Eye (tissue), 1 donor: ENCODE data around the gene RPS6KC1.
"Not testable (repeated sequence)": the region's sequence is repeated elsewhere in the genome, so short reads cannot be mapped to it uniquely, and the experiment has no call there.

Source experiments
- DNase-seq: peaks from one replicate; pipeline ENCODE4 v3.0.0-alpha.2; 2015

RPS6KC1 gene

DNA sequence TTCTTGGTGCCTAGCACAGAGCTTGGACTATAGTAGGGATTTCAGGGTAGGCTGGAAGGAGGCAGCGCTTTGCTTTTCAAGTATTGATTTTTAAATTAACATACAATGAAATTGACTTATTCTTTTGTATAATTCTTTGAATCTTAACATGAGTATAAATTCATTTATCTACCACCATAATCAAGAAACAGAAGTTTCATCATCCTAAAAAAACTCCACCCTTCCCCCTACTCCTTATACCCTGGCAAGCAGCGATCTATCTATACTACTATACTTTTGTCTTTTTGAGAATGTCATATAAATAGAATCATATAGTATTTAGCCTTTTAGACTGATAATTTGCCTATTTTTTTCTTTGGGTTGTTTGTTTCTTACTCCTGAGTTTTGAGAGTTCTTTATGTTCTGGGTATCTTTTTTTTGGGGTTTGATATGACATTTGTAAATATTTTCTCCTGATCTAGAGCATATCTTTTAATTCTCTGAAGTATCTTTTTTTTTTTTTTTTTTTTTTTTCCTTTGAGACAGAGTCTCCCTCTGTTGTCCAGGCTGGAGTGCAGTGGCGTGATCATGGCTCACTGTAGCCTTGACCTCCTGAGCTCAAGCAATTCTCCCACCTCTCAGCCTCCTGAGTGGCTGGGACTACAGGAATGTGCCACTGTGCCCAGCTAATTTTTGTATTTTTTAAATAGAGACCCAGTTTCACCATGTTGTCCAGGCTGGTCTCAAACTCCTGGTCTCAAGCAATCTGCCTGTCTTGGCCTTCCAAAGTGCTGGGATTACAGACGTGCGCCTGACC is 6.4 kb downstream of the RPS6KC1 start:
- DNase-seq, result no peak

DNA sequence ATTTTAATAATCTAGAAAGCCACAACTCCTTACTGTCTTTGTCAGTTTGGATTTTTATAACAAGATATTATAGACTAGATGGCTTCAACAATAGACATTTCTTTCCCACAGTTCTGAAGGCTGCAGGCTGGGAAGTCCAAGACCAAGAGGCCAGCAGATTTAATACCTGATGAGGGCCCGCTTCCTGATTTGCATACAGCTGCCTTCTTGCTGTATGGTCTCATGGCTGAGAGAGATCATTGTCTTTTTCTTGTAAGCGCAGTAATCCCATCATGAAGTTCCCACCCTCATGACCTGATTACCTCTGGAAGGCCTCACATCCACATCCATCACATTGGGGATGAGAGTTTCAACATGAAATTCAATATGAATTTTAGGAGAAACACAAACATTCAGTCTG is 9.8 kb downstream of the RPS6KC1 start:
- no peak for DNase-seq

DNA sequence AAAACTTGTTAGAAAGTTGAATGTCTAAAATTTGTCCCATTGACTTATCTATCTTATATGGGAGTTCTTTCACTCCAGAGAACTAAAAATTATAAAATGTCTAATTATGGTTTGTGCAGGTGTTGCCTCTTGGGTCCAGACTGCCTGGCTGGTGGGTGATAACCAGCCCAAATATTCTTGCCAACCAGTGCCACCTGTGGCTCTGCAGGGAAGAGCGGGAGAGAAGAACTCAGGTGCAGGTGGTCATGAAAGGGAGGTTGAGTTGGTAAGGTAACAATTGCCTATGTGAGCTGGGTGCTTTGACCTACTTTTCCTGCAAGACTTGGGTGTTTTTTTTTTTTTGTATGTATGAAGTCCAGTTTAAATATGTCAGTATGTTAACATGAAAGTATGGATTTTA is 10.2 kb downstream of the RPS6KC1 start:
- no peak for DNase-seq

DNA sequence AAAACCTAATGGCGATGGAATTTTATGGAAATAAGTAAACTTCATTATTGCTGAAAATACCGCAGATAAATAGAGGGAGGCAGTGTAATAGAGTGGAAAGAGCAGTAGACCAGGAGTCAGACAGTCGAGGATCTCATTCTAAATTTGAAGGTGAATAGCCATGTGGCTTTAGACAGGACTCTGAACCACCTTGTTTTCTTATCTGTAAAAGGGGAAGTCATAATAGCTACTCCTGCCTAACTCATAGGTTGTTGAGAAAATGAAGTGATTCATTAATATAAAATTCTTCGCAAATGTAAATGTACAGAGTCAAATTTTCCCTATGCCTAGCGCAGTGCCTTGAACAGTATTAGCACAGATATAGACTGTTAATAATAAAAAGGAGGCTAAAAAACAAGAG is 14.8 kb downstream of the RPS6KC1 start:
- DNase-seq, result no peak

DNA sequence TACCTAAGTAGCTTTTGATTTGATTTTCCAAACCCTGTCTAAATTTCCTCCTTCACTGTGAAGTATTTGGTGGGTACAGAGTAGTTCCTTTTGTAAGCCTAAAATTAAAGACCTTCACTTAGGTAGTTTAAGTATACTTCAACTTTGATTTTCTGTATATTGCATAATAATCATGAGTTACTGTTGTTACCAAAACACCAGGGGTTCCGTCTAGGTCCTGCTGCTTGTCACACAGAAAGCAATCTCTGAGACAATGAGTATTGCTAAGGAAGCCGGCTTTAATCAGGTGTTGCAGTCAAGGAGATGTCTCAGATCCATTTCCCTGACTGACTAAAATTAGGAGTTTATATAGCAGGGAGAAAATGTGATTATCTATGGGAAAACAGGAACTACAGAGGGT is 15.3 kb downstream of the RPS6KC1 start:
- no peak for DNase-seq

DNA sequence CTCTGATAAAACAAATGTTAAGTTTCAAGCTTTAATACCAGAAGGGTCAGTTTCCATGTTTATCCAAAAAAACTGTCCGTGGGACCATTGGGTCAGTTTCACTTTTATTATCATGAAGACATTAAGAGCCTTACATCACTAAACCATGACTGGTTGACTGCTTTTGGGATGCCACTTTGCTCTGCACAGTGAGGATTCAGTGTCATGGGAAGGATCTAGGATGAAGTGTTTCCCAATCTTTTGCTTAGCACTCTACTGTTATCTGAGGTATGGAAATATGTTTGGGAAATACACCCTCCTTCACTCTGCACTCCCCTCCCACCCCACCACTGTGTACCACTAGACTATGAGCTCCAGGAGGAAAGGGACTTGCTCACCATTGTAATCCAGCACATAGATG is 16.3 kb downstream of the RPS6KC1 start:
- DNase-seq, result no peak

DNA sequence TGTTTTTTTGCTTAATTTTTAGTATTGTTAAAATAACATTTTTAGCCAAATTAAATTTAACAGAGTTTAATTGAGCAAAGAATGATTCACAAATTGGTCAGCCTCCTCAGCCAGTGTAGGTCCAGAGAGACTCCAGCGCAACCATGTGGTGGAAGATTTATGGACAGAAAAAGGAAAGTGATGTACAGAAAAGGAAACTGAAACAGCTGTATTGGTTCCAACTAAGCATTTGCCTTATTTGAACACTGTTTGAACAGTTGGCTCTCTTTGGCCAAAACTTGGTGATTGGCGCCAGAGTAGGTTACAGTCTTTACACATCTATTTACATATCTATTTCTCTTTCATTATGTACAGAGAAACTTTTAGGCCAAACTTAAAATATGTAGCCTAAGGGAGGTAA is 19.4 kb downstream of the RPS6KC1 start:
- DNase-seq, result peak; percentile 13

DNA sequence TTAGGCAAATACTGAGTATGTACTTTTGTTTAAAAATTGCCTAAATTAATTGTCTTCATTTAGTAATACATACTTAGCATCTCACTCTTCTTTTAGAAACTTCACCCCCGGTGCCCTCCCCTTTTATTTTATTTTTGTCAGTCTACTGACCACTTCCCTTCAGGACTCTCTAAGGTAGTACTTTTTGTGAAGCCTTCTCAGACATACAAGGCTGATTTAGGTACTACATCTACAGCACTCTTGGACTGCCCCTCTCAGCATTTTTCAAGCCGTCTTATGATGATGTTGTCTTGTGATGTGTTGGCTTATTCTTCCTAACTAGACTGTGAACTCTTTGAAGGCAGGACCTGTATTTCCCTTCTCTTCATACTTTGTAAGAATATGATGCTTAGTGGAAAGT is 24.7 kb downstream of the RPS6KC1 start:
- DNase-seq, result no peak

DNA sequence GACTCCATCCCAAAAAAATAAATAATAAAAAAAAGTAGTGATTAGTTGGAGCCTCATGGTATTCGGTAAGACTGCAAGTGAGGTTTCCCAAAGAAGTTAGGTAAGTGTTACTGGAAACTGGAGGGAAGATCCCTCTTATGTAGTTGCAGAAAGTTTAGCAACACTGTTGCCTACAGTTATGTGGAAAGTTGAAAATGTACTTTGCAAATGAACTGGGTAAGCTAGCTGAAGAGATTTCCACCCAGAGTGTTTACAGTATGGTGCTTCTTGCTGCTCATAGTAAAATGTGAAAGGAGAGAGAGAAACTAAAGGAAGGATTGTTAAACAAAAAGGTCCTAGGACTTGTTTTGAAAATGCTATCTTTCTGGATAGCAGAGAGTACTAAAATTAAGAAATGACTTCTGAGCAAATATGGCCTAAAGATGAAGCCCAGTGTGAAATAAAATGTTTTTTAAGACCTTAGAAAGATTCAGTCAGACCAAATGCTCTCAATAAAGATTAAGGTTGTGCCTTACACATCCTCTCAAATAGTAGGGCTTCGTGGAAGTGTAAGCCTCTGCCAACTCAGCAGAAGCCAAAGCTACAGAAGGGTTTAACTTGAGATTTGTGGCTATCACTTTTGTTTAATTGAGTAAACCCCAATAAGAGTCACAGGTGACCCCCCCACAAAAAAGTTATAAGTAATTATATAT is 31.5 kb downstream of the RPS6KC1 start:
- DNase-seq, result no peak

DNA sequence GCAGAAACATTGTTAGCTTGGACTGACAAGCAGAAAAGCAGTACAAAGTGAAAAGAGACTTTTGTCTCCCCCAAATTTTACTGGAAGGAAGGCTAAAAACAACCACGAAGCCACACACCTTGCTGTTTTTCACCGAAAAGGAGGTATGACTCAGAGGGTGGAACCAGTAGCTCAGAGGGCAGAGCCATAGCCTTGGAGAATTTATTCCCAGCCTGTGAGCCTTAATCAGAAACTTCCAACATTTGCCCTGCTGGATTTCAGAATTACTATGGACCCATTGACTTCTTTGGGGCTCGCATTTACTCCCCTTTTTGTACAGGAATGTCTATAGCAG is 32.0 kb downstream of the RPS6KC1 start:
- DNase-seq, result no peak

DNA sequence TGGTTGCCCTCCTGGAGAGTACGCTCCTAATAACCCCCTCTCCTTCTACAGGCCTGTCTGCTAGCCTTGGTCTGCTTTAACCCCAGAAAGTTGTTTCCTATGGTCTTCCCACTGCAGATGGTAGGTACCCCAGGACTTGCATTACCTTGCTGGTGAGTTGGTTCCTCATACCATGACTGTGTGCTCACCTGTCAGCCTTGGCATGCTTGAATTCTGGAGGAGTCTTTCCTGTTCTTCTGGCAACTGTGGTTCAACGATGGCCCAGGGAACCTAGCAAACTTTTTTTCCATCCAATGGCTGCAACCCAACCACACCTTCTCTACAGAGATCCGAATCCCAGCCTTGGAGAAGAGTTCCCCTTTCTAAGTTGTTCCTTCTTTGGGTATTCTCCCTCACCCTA is 36.9 kb downstream of the RPS6KC1 start:
- DNase-seq, result no peak

DNA sequence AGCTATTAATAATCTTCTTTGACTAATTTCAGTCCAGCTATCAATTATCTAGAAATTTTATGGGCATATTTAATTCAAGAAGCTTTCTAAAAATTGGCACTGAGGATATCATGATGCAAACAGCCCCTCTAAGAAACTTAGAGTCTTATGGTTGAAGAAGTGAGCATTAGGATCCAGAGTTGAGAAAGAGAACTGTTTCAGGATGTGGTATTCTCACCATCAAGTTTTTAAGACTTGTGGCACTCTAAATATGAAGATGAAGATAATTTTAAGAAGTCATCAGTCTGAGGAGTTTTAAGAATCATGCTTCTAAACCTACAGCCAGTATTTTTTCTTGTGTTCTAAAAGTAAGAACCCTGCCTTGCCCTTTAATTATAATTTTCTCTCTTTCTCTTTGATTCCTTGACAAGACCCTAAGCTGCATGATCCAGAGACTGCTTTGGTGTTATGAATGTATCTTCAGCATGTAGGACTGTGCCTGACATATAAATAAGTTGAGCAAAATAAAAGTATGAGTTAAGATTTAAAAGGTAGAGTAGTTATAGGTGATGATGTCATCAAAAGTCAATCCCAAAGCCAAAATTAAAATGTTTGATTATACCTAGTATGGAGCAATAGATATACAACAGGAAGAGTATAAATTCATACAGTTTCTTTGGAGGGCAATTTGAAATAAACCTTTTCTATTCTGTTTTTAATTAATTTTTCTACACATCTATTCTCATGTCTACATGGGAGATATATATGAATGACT is 39.1 kb downstream of the RPS6KC1 start:
- DNase-seq, result no peak

DNA sequence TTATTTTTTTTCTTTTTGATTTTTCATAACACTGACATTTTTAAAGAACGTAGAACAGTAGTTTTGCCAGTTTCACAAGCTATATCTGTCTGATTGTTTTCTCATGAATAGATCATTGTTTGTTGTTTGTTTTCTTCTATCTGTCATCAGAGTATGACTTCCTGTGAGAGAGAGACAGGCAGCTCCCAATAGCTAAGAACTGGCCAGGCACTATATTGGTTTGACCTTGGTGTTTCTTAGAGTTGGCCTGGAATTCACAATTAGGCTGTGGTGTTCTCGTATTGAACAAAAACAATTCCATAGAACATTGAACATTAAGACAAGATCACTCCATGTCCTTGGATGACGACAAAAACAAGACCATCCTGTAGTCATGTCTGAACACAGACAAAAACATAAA is 43.4 kb downstream of the RPS6KC1 start:
- DNase-seq, result no peak

DNA sequence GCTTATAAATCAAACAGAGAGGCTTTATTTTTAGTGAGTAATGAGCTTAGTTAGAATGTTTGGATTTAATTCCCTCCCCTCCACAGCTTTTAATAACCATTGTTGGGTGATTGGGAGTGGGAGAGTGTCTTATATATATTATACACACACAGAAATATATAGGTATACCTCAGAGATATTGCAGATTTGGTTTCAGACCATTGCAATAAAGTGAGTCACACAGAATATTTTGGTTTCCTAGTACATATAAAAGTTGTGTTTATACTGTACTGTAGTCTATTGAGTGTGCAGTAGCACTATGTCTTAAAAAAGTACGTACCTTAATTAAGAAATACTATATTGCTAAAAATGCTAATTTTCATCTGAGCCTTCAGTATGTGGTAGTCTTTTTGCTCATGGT is 44.4 kb downstream of the RPS6KC1 start:
- no peak for DNase-seq

DNA sequence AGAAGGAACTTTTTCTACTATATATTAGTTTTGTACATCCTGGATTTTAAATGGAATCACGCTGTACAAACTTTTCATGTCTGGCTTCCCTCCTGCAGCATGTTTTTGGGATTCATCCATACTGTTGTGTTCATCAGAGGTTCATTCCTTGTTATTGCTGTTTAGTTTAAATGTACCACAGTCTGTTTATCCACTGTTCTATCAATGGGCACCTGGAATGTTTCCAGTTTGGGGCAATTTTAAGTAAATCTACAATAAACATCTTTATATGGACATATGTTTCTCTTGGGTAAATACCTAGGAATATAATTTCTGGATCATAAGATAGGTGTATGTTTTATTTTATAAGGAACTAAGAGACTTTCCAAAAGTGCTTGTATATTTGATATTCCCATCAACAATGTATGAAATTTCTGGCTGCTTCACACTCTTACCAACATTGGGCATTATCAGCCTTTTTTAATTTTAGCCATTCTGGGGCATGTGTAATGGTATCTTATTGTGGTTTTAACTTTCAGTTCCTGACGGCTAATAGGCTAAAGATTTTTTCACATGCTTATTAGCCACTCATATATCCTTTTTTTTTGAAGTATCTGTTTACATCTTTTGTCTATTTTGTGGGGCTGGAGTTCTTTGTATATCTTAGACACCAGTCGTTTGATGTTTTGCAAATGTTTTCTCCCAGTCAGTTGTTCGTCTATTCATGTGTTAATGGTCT is 48.8 kb downstream of the RPS6KC1 start:
- DNase-seq, result no peak

DNA sequence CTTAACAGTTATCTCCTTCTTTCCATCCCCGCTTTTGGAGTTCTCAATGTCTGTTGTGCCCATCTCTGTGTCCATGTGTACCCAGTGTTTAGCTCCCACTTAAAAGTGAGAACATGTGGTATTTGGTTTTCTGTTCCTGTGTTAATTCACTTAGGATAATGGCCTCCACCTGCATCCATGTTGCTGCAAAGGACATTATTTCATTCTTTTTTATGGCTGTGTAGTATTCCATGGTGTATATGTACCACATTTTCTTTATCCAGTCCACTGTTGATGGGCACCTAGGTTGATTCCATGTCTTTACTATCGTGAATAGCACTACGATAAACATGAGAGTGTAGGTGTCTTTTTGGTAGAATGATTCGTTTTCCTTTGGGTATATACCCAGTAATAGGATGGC is 49.5 kb downstream of the RPS6KC1 start:
- not testable (repeated sequence) for DNase-seq

DNA sequence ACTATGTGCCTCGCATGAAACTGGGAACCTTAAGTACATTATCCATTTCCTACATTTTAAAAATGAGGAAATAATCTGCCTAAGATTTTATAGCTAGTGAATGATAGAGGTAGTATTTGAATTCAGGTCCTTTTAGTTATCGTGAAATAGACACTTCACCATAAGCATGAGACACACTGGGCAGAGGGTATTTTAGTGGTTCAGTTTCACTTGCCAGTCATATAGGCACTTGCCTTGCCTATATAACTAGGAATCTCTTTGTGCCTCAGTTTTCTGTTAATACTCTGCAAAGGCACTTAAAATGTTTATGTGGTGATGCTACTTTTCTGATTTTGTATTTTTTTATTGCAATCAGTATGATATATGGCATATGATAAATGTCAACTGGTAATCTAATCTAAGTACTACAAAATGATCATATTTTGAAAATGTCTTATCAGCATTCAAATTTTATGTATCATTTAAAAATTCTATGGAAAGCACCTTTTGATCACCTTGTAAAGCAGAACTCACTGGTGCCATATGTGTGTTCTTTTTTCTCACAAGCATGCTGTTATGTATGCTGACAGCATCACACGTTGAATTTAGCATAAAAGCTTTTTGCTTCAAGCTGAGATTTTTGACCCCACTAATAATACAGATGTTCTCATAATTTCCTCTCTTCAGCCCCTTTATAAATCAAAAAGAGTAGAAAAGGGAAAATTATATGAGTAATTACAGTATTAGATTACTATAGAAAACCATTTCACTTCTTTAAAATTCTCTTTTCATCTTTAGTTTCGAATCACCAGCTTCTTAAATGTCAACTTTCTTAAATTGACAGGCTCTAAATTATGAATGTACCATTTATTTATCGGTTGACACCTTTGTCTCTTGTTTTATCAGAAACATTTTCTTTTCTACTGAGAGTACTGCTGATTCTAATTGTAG is 52.6 kb downstream of the RPS6KC1 start:
- no peak for DNase-seq

DNA sequence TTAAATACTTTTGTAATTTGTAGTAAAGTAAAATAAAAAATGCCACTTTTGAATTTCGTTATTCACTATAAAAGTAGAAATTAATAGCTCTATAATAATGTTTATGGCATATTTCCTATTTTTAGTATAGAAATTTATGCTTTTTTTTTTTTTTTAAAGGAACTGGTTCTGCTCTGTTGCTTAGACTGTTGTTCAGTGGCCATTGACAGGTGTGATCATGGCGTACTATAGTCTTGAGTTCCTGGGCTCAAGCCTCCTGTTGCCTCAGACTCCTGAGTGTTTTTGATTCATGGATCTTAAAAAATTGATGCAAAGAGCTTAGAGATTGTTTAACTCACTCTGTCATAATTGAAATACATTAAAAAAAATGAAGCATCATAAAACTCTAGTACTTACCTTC is 53.6 kb downstream of the RPS6KC1 start:
- DNase-seq, result no peak

DNA sequence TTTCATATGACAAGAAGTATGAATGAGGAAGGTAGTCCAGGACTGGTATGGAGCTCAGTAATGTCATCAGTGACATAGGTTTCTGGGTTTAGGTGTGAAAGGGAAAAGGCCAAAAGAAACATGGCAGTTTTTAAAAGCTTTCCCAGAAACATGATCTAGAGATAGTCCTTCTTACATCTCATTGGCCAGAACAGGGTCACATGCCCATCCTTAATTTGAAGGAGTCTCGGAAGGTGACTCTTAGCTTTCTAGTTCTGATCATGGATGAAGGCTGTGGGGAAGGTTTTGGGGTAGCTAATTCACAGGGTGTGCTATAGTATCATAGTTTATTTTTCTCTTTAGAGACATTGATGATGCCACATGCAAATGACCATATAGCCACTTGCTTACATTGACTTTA is 55.3 kb downstream of the RPS6KC1 start:
- no peak for DNase-seq

DNA sequence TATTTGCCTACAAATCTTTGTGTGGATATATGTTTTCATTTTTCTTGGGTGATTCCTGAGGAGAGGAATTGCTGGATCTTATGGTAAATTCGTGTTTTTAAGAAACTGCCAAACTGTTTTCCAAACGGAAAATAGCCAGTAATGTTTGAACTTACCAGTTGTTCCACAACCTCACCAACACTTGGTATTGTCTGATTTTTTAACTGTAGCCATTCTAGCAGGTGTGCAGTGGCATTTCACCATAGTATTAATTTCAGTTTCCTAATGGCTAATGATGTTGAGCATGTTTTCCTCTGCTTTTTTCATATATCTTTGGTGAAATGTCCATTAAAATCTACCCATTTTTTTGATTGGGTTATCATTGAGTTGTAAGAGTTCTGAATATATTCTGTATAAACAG is 56.6 kb downstream of the RPS6KC1 start:
- no peak for DNase-seq

DNA sequence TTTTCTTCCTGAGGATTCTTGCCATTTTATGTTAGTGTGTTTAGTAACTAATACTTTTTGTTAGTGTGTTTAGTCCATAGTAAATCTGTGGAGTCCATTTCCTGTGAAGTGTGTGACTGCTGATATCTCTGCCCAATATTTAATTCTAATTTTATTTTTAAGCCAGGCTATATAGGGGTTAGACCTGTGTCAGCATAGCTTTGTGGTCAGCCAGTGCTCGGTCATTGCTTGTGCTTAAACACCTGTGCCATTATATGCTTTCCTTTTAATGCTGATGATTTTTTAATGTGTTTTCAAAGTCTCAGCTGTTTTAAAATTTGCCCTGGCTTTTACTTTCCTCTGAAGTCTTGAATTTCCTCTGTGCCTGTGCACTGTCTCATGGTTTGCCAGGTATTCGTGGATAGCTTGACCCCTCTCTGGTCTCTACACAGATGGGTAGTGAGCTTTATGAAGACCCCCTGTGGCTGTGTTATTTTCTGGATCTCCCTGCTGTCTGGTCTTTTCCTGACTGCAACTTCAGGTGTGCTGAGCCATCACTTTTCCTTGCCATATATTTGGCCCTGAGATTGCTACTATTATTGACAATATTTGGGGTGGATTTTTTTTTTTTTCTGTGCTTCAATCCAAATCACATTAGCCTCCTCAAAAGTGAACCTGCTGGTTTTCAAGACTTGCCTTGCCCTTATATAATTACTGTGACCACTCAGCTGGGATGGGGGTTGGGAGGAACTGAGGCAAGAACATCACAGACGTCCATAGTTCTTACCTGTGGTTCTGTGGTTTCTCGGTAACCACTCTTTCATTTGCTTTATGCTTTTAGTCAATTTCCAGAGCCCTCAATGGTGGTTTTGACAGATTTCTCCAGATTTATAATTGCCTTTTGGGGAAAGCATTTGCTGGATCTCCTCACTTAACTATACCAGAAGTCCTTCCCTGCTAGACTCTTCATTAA is 59.6 kb downstream of the RPS6KC1 start:
- DNase-seq, result no peak
